ENCODE results near the gene ZNF460.
"Not testable (repeated sequence)": the region's sequence is repeated elsewhere in the genome, so short reads cannot be mapped to it uniquely, and the experiment has no call there.

ZNF460 gene

DNA sequence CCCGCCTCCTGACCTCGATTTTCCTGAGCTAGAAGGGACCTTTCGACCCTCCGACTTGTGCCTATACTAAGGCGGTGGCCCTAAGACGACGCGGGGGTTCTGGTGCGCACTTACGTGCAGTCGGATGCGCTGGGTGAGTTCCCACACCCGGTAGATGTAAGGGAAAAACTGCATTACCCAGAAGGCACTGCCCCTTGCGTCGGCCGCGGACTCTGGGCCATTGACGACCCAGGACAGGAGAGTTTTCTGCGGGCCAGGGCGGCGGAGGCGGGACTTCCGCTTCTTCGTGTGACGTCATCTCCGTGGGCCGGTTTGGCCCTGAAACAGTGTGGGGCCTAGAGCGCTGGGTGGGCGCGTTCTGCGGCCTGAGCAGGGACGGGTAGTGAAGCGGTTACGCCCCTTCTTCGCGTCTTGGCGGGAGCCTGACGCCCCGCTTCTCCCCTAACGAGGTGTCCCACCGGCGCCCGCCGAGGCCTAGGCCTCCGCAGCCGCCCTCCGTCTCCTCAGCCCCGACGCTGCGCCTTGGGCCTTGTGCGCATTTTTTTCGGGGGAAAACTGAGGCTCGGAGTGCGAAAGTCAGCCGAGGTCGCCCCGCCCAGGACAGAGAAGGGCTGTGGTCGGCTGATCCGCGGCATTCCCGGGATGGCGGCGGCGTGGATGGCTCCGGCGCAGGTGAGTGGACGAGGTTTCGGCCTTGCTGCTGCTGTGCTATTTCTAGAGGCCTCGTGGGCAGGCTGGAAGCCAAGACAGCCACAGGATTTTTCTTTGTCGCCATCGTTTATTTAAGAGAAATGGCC lies at the start of gene ZNF460:
Gene ZNF460 (plus strand): TSS at position 321 of the 797 bp plus-strand sequence. CDS start 322 bp downstream, at position 643.
- DNase-seq = peak; percentile 97 to 98

DNA sequence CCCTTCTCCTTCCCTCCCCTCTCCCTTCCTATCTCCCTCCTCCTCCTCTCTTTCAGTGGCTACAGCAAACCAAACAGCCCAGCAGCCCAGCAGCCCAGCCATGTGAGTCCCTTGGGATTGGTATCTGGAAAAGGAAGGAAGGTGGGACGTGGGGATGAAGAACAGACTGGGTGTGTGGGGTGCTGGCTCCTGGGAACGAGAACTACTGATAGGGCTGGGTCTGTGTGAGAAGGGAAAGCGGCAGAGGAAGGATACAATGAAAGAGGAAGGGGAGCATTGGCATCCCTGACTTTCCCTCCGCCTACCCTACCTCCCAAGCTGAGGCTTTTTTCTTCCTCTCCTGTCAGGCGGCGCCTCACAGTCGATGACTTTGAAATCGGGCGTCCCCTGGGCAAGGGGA lies 48.6 kb upstream of the ZNF460 start:
- no peak for DNase-seq

DNA sequence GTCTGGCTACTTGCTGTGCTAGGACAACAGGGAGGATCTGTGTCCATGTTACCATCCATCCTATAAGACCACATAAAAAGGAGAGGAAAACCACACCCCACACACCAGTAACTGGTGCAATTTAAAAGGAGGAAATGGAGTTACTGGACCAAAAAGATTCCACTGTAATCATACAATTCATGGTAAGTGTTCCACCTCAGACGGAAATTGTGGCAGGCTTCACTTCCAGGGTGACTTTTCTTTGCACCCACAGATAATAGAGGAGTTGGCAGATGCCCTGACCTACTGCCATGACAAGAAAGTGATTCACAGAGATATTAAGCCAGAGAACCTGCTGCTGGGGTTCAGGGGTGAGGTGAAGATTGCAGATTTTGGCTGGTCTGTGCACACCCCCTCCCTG lies 47.1 kb upstream of the ZNF460 start:
- DNase-seq = no peak

DNA sequence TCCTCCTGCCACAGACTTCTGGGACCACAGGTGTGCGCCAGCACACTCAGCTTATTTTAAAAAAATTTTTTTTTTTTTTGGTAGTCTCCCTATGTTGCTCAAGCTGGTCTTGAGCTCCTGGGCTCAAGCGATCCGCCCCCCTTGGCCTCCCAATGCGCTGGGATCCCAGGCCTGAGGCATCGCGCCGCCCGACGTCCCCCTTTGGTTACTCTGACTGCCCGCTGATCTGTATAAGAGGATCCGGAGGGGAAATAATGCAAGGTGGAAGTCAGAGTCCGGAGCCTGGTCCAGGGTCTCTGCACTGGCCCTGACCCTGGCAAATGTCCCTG lies 40.3 kb upstream of the ZNF460 start:
- peak in 1 of 2 experiments; percentile 71 for DNase-seq

DNA sequence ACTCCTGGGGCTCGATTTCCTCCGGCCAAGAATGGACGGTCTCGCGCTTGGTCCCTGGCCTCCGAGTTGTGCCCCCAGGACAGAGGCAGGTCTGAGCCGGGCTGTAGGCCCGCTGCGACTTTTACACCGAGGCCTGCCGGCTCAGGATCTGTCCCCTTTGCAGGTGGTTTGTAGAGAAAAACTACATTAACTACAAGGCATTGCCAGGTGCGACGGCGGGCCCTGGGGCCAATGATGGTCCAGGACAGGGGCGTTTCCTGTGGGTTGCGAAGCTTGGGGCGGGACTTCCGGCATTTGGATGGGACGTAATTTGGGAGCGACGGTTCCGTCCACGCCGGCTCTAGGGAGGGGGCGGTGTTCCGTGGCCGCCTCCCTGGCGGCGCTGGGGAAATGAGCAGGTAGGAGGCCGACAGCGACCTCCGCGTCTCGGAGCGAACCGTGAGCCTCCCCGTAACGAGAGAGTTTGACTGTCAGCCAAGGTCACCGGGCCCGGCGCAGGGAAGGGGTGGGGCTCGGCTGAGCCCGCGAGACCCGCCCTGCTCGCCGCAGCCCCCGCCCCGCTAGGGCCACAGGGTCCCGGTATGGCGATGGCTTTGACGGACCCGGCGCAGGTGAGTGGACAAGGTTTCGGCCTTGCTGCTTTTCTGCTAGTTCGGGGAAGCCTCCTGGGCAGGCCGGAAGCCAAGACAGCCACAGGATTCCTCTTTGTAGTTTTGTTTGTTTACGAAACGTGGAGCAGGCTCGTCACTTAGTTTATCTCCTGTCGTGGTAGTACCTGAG lies 39.8 kb upstream of the ZNF460 start, which contains the start of gene ZNF805:
Gene ZNF805 (plus strand): TSS at position 322 of the 780 bp plus-strand sequence. CDS start 260 bp downstream, at position 582.
- DNase-seq = peak; percentile 94 to 96

DNA sequence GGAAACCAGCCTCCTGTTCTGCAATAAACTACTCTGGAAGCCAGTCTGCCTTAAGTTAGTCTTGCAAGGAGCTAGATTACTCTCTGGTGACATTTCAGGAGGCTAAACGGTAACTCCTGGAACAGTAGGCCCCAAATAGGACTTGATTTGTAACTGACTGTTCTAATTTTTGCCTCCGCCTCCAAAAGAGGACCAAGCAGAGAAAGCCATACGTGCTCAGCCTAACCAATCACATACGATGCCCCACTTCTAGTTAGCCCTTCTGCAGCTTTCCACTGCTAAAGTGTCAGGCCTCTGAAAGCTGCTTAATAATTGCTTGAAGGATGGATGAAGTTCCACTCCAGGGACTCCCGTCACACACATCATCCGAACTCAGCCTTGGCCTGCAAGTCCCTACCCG lies 39.1 kb upstream of the ZNF460 start:
- DNase-seq = no peak

DNA sequence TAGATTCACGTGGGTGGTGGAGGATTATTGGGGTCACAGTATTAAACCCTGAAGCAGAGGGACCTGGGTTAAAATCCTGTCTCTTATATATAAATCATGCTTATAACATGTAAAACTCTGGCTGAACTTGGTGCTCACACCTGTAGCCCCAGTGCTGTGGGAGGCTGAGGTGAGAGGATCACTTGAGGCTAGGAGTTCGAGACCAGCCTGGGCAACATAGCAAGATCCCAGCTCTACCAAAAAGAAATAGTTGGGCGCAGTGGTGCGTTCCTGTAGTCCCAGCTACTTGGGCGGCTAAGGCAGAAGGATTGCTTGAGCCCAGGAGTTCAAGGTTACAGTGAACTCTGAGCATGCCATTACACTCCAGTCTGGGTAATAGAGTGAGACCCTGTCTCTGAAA lies 37.5 kb upstream of the ZNF460 start:
- DNase-seq = no peak

DNA sequence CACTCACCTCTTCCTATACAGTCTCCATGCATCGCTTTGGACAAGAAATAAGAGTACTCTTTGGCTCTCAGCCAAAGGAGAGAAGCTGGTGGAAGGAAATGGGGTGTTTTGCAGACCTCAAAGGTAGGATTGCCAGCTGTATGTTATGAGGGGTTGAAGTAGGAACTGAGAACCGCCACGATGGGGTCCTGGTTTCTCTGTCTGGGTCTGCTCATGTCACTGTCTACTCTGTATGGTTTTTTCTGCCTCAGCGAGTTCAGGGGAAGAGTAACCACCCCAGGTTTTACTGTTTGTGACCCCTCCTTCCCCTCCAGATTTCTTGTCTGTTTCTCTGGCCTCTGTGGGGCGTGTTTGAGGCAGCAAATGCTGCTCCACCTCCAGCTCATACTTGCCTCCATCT lies 35.8 kb upstream of the ZNF460 start:
- DNase-seq = no peak

DNA sequence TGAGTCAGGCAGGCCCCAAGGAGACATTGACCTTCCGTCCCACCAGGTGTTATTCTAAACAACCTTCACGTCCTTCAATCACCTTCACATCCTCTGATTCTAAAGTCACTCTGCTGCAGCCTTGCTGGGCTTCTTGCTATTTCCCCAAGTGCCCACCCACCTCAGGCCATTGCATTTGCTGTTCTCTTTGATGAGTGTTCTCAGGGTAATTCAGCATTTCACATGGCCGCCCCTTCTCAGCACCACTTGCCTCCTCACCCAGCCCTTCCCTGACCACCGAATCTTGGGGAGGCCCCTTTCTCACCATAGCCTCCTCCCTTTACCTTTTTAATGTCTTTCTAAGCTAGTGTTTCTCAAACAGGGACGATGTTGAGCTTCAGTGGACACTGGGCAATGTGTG lies 35.2 kb upstream of the ZNF460 start:
- no peak for DNase-seq

DNA sequence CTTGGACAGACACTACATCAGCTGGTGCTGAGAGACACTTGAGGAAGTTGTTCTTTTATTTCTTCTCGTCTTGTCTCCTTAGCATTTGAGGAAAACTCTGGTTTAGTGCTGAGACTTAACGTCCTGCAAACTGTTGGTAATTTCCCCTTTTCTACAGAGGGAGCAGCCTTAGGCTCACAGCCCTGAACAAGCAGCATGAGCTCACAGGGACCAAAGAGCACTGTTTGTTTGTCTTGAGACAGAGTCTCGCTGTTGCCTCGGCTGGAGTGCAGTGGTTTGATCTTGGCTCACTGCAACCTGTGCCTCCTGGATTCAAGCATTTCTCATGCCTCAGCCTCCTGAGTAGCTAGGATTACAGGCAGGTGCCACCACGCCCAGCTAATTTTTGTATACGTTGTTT lies 34.3 kb upstream of the ZNF460 start:
- no peak for DNase-seq

DNA sequence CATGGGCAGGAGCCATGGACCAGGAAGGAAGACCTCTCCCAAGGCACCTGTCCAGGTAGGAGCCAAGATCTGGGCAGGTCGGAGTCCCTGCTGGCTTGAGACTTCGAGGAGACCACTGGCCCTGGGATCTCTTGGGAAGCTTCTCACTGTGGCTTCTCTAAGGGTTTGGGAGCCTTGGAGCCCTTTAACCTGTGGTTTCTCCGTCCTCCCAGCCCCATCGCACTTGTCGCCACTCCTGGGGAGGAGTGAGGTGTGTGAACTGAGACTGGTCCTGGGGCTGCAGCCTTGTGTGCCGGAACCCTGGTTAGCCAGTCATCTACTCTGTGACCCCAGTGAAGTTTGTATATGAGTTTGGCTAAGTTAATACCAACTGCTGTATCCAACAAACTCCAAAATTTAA lies 31.6 kb upstream of the ZNF460 start:
- DNase-seq = no peak

DNA sequence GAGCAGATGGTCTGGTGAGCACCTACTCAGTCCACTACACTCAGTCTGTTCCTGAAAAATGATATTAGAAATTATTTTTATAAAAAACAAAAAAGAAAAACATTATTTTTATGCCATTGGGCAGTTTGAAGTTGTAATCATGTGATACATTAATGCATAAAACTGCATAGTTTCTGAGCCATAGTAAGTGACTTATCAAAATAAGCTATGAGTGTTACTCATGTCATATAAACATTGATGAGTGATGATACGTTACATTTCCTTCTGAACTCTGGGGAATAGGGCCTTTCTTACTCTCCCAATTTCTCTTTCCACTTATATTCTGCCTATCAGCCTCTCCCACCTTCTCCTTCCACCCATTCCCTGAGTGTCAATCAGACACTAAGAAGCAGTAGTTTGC lies 31.0 kb upstream of the ZNF460 start:
- no peak for DNase-seq

DNA sequence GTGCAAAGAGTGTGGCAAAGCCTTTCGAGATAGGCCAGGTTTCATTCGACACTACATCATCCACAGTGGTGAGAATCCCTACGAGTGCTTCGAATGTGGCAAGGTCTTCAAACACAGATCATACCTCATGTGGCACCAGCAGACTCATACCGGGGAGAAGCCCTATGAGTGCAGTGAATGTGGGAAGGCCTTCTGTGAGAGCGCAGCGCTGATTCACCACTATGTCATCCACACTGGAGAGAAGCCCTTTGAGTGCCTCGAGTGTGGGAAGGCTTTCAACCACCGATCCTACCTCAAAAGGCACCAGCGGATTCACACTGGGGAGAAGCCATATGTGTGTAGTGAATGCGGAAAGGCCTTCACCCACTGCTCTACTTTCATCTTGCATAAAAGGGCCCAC lies 26.5 kb upstream of the ZNF460 start:
- not testable (repeated sequence) for DNase-seq

DNA sequence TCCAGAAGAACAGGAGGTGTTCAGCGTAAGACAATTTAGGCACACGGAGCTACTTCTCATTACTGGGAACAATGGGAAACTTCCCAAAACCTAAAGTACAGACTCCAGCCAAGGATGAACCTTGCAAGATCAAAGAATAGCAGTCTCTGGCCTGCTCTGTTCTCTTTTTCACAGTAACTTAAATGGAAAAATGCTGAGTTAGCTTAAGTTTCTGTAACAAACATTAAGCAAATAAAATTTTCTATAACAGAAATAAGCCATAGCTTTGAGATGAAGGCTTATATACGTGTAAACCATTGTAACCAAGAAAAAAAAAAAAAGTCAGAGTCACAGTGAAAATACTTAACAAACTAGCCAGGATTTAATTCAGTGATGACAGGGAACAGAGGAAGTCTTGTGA lies 18.2 kb upstream of the ZNF460 start:
- no peak for DNase-seq

DNA sequence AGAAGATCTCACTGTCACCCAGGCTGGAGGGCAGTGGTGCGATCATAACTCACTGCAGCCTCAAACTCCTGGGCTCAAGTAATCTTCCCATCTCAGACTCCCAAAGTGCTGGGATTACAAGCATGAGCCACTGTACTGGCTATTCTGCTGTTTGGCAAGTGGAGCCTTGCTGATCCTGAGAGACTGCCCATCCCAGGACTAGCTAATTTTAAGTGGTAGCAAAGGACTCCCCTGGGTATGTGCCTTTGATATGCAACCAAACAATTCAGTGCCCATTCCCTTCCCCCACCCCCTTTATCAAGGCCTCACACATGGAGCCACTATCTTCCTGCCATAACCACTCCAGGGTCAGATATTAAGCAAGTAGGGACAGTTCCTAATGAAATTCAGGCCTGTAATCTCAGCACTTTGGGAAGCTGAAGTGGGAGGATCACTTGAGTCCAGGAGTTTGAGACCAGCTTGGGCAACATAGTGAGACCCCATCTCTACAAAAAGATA lies 17.0 kb upstream of the ZNF460 start:
- DNase-seq = no peak

DNA sequence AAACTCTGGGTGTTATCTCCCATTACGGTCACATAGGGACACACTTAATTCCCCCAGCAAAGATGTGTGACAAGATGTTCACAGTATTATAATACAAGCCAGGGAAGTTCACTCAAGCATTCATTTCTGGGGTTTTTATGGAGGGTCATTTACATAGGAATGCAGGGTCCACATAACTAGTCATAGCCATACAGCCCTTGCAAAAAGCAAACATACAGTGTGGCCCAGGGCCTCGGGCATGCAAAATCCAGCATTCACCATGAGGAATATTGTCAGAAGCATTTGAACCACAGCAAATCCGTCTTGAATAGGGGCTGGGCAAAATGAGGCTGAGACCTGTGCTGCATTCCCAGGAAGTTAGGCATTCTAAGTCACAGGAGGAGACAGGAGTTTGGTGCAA lies 13.0 kb upstream of the ZNF460 start:
- no peak for DNase-seq

DNA sequence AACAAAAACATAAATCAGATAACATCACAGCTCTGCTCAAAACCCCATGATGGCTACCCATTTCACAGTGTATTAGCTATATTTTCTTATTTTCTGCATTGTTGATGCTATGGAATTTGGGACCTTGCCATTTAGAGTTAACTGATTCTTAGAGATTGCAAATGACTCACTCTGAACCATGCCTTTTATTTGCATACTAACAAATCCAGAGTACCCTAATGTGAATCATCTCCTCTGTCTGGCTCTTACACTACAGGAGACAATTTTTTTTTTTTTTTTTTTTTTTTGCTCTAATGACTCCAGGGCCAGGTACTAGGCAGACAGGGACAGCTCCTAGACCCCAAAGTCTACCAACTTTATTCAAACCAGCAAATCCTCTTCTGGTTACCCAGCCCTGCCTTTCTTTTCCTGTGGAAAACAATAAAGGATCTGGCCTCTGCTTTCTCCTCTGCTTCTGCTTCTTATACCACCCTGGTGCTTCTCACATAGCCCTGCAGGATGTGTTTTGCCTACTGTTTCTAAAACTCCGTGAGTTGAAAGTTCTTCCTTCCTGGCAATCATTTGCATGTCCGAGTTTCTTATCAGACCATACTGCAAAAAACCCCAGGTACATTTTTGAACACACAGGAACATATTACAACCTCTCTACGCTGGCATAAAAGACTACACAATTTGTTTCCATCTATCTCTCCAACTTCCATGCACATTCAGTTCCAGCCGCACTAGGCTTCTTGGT lies 10.6 kb upstream of the ZNF460 start:
- no peak for DNase-seq

DNA sequence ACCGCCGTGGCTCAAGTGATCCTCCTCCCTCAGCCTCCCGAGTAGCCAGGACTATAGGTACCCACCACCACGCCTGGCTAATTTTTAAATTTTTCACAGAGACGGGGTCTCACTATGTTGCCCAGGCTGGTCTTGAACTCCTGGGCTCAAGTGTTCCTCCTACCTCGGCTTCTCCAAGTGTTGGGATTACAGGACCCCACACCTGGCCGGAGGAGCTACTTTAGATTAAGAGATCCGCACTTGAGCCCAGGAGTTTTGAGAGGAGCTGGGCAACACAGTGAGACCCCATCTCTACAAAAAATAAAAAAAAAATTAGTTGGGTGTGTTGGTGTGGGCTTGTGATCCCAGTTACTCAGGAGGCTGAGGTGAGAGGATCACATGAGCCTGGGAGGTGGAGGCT lies 9.0 kb upstream of the ZNF460 start:
- DNase-seq = no peak

DNA sequence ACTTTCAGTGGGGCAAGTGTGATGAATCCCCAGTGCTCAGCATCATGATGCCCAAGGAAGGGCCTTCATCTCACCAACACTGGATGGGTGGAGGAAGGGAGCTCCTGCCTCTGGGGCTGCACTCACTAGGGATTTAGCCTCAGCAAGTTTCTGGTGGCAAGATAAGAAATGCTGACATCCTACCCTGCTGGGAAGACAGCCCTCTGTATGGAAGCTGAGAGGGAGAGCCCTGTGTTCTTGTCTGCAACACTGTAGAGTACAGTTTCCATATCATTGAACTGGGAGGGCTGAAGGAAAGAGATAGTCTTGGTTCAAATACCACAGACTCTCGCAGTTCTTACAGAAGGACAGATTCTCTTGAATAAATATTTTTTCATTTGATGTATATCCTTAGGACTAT lies 7.3 kb upstream of the ZNF460 start:
- no peak for DNase-seq

DNA sequence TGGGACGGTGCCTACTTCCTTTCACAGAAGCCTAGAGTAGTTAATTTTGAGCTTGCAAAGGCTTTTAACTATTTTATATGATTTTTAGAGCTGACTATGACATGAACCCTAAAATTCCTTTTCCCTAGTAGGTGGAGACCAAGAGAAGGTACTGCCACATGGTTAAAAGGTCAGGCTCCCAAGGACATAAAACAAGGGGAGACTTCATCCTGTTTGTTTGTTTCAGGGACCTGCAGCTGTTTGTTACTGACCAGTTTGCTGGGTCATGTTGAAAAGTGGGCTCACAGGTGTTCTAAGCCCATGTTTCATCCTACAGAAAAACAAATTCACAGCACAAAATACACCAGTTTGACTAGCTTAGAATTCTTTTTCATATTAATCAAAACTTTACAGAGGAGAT lies 3.9 kb upstream of the ZNF460 start:
- DNase-seq = no peak

DNA sequence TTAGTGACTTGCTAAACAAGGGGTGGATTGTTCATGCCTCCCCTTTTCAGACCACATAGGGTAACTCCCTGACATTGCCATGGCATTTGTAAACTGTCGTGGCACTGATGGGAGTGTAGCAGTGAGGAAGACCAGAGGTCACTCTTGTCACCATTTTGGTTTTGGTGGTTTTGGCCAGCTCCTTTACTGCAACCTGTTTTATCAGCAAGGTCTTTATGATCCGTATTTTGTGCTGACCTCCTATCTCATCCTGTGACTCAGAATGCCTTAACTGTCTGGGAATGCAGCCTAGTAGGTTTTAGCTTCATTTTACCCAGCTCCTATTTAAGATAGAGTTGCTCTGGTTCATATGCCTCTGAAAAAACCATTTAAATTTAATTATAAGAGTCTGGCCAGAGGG lies 1.8 kb upstream of the ZNF460 start:
- not testable (repeated sequence) for DNase-seq

DNA sequence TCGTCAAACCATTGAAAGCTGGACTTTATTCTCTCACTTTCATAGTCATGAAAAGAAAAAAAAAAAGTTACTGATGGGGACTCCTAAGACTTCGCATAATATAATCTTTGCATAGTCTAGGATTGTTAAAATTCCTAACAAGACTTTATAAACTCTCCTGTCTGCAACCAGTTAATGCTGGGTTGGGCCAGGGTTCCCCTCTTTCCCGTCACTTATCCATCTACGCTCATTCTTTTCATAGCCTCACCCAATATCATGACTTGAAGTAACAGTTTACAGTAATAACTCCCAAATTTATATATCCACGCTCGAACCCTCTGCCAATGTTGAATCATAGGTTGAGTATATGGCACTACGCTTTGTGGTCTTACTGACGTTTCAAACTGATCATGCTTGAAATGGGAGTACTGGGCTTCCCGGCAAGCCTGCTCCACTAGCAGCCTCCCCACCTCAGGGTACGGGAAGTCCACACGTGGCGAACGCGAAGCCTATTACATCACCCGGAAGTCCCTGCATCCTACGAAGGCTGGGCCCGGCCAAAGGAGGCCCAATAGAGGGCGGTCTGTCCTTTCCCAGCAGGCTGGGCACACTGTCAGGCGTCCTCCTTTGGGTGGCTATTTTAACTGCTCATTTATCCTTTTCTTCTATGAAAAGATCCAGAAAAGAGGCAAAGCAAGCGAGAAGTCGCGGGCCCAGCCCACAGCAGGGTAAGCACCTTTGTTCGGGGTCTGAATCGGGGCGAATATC lies 694 bp upstream of the ZNF460 start:
- DNase-seq = peak; percentile 96 to 97

DNA sequence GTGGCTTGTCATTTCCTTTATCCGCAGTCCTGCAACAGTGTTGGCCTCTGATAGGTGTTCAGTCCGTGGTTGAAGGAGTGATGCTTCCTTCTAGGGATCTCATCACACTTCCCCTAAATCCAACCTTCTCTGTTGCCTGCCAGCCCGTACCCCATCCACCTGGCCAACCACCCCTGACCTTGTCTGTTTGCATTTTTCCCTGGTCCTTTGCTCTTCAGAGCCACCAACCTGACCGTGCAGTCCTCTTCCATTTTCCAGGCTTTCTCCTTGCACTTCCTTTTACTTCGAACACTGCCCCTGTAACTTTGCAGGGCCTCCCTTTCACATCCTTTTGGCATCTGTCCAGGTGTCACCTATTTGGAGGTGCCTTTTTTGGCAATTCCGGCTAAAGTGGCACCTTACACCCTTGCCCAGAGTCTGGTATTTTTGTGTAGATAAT lies 696 bp downstream of the ZNF460 start:
- no peak for DNase-seq

All from NCI-H1930 (cell line).